Measurements from ENCODE around the gene ZNF281.
"Not testable (repeated sequence)": the region's sequence is repeated elsewhere in the genome, so short reads cannot be mapped to it uniquely, and the experiment has no call there.

ZNF281 gene

GRCh38 chr1:200429221-200429751 lies 19.4 kb upstream of the ZNF281 start:
- no peak for DNase-seq

GRCh38 chr1:200428482-200429205 lies 18.8 kb upstream of the ZNF281 start:
- no peak for DNase-seq

GRCh38 chr1:200427744-200428143 lies 17.9 kb upstream of the ZNF281 start:
- DNase-seq: no peak

- DNase-seq: no peak
These were observed 16.4 kb upstream of the ZNF281 start for GRCh38 chr1:200426196-200426595.

DNA sequence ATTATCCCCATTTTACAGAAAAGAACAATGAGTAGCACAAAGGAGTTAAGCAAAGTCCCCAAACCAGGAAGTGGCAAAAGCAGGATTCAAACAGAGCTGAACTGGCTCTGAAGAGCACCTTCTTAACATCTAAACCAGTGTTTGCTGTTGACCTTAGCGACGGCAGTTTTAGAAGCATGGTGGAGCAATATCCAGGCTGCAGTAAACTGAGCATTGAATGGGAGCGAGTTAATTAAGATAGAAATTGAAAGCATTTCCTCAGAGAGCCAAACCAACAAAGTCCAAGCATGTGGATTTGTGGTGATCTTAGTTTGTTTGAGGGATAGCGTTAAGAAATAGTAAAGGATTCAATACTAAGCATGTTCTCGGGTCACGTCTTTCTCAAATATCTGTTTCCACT lies 13.4 kb upstream of the ZNF281 start:
- DNase-seq: no peak

GRCh38 chr1:200422211-200422610 lies 12.4 kb upstream of the ZNF281 start:
- no peak for DNase-seq

- no peak for DNase-seq
These were observed 6.2 kb upstream of the ZNF281 start for GRCh38 chr1:200415789-200416593.

GRCh38 chr1:200415227-200415626 lies 5.4 kb upstream of the ZNF281 start:
- DNase-seq: no peak

- no peak for DNase-seq
These were observed 4.8 kb upstream of the ZNF281 start for GRCh38 chr1:200414657-200415056.

- DNase-seq: not testable (repeated sequence)
These were observed 3.9 kb upstream of the ZNF281 start for GRCh38 chr1:200413766-200414165.

- DNase-seq: no peak
These were observed 1.8 kb upstream of the ZNF281 start for GRCh38 chr1:200411406-200412257.

DNA sequence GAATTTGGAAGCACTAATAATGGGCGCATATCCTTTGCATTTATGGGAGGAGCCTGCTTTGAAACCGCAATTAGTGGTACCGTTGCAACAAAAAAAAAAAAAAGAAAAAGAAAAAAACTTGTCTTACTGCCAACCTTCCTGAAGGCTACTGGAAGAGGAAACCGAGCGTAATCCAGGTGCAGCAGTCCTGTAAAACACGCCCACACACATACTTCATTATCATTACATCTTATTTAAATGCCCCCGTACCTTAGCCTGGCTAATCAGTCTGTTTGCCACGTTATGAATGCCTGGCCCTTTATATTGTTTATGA lies 686 bp upstream of the ZNF281 start:
- no peak for DNase-seq

GRCh38 chr1:200409203-200409760 lies 554 bp downstream of the ZNF281 start:
- peak; percentile 24 for DNase-seq

DNA sequence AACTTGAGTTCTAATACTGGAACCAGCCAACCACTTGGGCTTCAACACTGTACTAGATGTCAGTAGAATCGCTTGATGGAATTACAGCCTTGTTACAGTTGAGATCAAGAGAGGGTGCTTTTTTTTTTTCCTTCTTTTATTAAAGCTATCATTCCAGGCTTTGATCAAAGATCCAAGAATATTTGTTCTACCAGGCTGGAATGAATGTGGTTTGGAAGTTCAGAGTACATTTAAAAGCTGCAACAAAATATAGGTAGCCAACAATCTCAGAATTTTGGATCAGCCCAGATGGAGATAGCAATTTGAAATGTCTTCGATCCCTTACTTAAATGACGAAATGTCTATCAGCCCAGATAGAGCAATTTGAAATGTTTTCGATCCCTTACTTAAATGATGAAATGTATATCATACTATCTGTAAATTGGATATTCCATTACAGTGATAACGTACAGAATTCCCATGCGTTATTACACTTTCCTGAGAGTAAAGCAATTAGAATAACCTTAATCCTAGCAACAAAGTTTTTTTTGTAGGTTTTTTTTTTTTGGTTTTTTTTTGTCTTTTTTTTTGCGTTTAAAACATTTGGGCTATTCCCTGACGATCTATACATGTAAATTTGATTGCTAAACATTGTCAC lies 3.6 kb downstream of the ZNF281 start:
- no peak for DNase-seq

- DNase-seq: no peak
These were observed 4.6 kb downstream of the ZNF281 start for GRCh38 chr1:200405264-200405663.

GRCh38 chr1:200401708-200402107 lies 8.1 kb downstream of the ZNF281 start:
- no peak for DNase-seq

- DNase-seq: no peak
These were observed 8.6 kb downstream of the ZNF281 start for GRCh38 chr1:200401263-200401662.

DNA sequence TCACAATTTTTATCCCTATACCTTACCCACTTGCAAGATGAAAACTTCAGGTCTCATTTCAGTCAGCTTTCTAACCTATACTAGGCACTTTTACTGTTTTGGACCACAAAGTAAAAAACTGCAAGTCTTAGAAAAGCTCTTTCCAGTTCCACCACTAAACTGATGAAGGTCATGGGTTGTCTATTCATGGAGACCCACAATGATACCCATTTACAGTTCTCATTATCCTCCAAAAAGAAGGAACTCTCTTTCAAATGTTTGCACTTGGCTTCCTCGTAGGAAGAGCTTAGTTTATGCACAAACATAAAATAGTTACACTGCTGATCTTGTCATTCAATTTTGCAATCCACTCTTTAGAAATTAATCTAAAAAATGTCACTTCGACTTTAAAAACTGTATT lies 9.3 kb downstream of the ZNF281 start:
- no peak for DNase-seq

GRCh38 chr1:200399860-200400259 lies 10.0 kb downstream of the ZNF281 start:
- DNase-seq: no peak

GRCh38 chr1:200398373-200398772 lies 11.5 kb downstream of the ZNF281 start:
- no peak for DNase-seq

DNA sequence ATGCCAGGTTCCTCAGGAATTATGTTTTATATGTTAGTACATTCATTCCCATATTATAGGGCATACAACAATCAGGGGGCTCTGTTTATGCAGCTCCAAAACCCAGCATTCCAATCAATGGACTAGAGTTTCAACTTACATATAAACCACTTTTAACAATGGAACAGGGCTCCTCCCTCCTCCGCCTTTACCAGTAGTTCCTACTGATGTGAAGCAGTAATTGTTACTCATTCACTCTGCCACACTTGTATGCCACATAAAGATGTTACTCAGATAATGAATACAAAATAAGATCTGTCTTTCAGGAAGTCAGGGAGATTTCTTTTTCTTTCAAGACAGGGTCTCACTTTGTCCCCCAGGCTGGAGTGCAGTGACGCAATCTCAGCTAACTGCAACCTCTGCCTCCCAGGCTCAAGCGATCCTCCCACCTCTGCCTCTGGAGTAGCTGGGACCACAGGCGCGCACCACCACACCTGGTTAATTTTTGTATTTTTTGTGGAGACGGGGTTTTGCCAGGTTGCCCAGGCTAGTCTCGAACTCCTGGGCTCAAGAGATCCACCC lies 17.1 kb downstream of the ZNF281 start:
- no peak for DNase-seq

GRCh38 chr1:200391747-200392146 lies 18.1 kb downstream of the ZNF281 start:
- no peak for DNase-seq
